Liver (tissue), 3 donors: ENCODE measurements around the gene SUPT4H1.

ENCODE experiments used
- CTCF ChIP-seq: fragments of 150-350 bp; IDR thresholded peaks from 2 replicates; pipeline ENCODE4 v1.5.1; 2017; ENCODE audit warnings: improper control_type of control experiment, low read depth, low read length; ENCODE audit not compliant: missing input control
- JUND ChIP-seq, 2 donors: IDR thresholded peaks; 2 replicates each; pipeline ENCODE4 v1.6.1; 2016; ENCODE audit warnings: antibody characterized with exemption in 2 of 2
- TF ChIP-seq, protein P1 (sequence below): IDR thresholded peaks from 2 replicates; pipeline ENCODE4 v1.6.1; 2016; ENCODE audit warnings: antibody characterized with exemption
- donor health status: healthy.
- donor health status: healthy.

- TF ChIP-seq CTCF (no peak), JUND (IDR thresholded peaks at IDR 0.05) (no peak)
- TF ChIP-seq, protein P1, sequence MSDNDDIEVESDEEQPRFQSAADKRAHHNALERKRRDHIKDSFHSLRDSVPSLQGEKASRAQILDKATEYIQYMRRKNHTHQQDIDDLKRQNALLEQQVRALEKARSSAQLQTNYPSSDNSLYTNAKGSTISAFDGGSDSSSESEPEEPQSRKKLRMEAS = no peak
Observed at GRCh38 chr17:58312829-58313228, 39.2 kb downstream of the SUPT4H1 start.
